ENCODE data around the gene NOD1. TPM values are rescaled to one million over a fixed set of nuclear protein-coding genes. Genes with fewer than 3 reads are reported as not detected.

Gene NOD1
- total and polyA plus RNA-seq, 2 donors (not counting 1 experiment from before 2014, with no cell fraction given), result 20.6 to 28.8 TPM

- H3K27me3 ChIP-seq (replicated peaks in 1 of 4; ENCODE audit: control extremely low read depth in 1 of 4, control insufficient read depth in 3 of 4, insufficient read depth in 4 of 4, low read length in 3 of 4), result no peaks in the 10 kb centered on the region
- peaks cover 32% of the 10 kb centered on the region in 2 donors for H3K4me1 ChIP-seq (ENCODE audit: control insufficient read depth in 2 of 2, insufficient read depth in 2 of 2, low read length in 2 of 2)
- H4K20me1 ChIP-seq (ENCODE audit: control insufficient read depth, insufficient read depth, low read length, poor library complexity, severe bottlenecking), result no peaks in the 10 kb centered on the region
- 91% methylated on average over 4 of the region's 4 CpGs for WGBS (ENCODE audit: insufficient coverage)
- Mint-ChIP-seq H3K27me3 (no peaks in the 10 kb centered on the region), H3K27ac (no peak overlapping the region), H3K4me3 (no peak overlapping the region), H3K9me3 (ENCODE audit: insufficient read depth) (no peaks in the 10 kb centered on the region), H3K4me1 (peaks cover 37% of the 10 kb centered on the region)
- H3K4me3 ChIP-seq (ENCODE audit: control extremely low read depth in 1 of 5, extremely low read depth in 1 of 5, insufficient read depth in 1 of 5, low read depth in 2 of 5, low read length in 4 of 5), result no peak overlapping the region
- no peak overlapping the region for H3K4me2 ChIP-seq (replicated peaks; ENCODE audit: low read depth, low read length, poor library complexity, severe bottlenecking)
- CTCF ChIA-PET, result interaction anchor here (1.5 kb wide), 1 partner anchor 11 kb away, joined by 3 read pairs; no protein-coding TSS in a partner anchor
- intact Hi-C loops (cut with micrococcal nuclease), result loop anchor here (5.0 kb wide), 1 partner anchor 47 kb away; no protein-coding TSS in a partner anchor
- ATAC-seq (ENCODE audit: low read depth) (no peak), DNase-seq (no peak)
- H3K9ac ChIP-seq (ENCODE audit: low read length), result no peak overlapping the region
- H3K27ac ChIP-seq (ENCODE audit: low read length in 2 of 2), result no peak overlapping the region
- H3K79me2 ChIP-seq (ENCODE audit: control insufficient read depth, insufficient read depth, low read length), result peaks cover 46% of the 10 kb centered on the region
- POLR2A ChIA-PET, result no interaction called here
- no peaks in the 10 kb centered on the region for H3K9me3 ChIP-seq (ENCODE audit: control extremely low read depth in 1 of 3, control insufficient read depth in 2 of 3, insufficient read depth in 1 of 3, low read length in 2 of 3)
- peaks cover 0 to 40% of the 10 kb centered on the region in 2 experiments for H3K36me3 ChIP-seq (replicated peaks in 1 of 2; ENCODE audit: control extremely low read depth in 1 of 2, control insufficient read depth in 1 of 2, extremely low read depth in 1 of 2, insufficient read depth in 2 of 2, low read length in 1 of 2)
- TF ChIP-seq CTCF (IDR thresholded peaks at IDR 0.05) (no peak), EZH2 (IDR thresholded peaks at IDR 0.05; ENCODE audit: borderline replicate concordance, insufficient read depth, low read depth, low read length, poor library complexity, severe bottlenecking) (no peak)
- no peak overlapping the region for H2AFZ ChIP-seq (ENCODE audit: insufficient read depth, low read depth, low read length, poor library complexity, severe bottlenecking)
These were observed 18.3 kb downstream of the NOD1 start for GRCh38 chr7:30460246-30460633.

GRCh38 chr7:30459591-30460245, 18.9 kb downstream of the NOD1 start:
- intact Hi-C loops (cut with micrococcal nuclease), result loop anchor here (5.0 kb wide), 1 partner anchor 48 kb away; no protein-coding TSS in a partner anchor
- Mint-ChIP-seq H3K27me3 (no peaks in the 10 kb centered on the region), H3K4me1 (peaks cover 32% of the 10 kb centered on the region), H3K27ac (no peak overlapping the region), H3K4me3 (no peak overlapping the region), H3K9me3 (ENCODE audit: insufficient read depth) (no peaks in the 10 kb centered on the region)
- Histone ChIP-seq H3K4me1 (ENCODE audit: control insufficient read depth in 2 of 2, insufficient read depth in 2 of 2, low read length in 2 of 2) (peaks cover 27 to 28% of the 10 kb centered on the region in 2 donors), H3K4me2 (replicated peaks; ENCODE audit: low read depth, low read length, poor library complexity, severe bottlenecking) (no peak overlapping the region), H3K4me3 (ENCODE audit: control extremely low read depth in 1 of 5, extremely low read depth in 1 of 5, insufficient read depth in 1 of 5, low read depth in 2 of 5, low read length in 4 of 5) (no peak overlapping the region), H3K27ac (ENCODE audit: low read length in 2 of 2) (no peak overlapping the region), H4K20me1 (ENCODE audit: control insufficient read depth, insufficient read depth, low read length, poor library complexity, severe bottlenecking) (no peaks in the 10 kb centered on the region), H3K27me3 (replicated peaks in 1 of 4; ENCODE audit: control extremely low read depth in 1 of 4, control insufficient read depth in 3 of 4, insufficient read depth in 4 of 4, low read length in 3 of 4) (no peaks in the 10 kb centered on the region), H3K36me3 (replicated peaks in 1 of 2; ENCODE audit: control extremely low read depth in 1 of 2, control insufficient read depth in 1 of 2, extremely low read depth in 1 of 2, insufficient read depth in 2 of 2, low read length in 1 of 2) (peaks cover 0 to 45% of the 10 kb centered on the region in 2 experiments), H3K79me2 (ENCODE audit: control insufficient read depth, insufficient read depth, low read length) (peaks cover 41% of the 10 kb centered on the region), H2AFZ (ENCODE audit: insufficient read depth, low read depth, low read length, poor library complexity, severe bottlenecking) (no peak overlapping the region), H3K9me3 (ENCODE audit: control extremely low read depth in 1 of 3, control insufficient read depth in 2 of 3, insufficient read depth in 1 of 3, low read length in 2 of 3) (no peaks in the 10 kb centered on the region), H3K9ac (ENCODE audit: low read length) (no peak overlapping the region)
- no peak for DNase-seq
- CTCF ChIA-PET, result interaction anchor here (1.5 kb wide), 1 partner anchor 11 kb away, joined by 3 read pairs; no protein-coding TSS in a partner anchor
- POLR2A ChIA-PET, result no interaction called here
- WGBS (ENCODE audit: insufficient coverage), result 95% methylated on average over 6 of the region's 9 CpGs
- ATAC-seq (ENCODE audit: low read depth), result no peak
- TF ChIP-seq CTCF (IDR thresholded peaks at IDR 0.05) (no peak), EZH2 (IDR thresholded peaks at IDR 0.05; ENCODE audit: borderline replicate concordance, insufficient read depth, low read depth, low read length, poor library complexity, severe bottlenecking) (no peak)
